CD4-positive, alpha-beta T cell treated with Interleukin-2 at 100 ng/mL for 4 hours (primary cell): ENCODE results near the gene BRCC3.
"Not testable (repeated sequence)": the region's sequence is repeated elsewhere in the genome, so short reads cannot be mapped to it uniquely, and the experiment has no call there.

Experiments used
- DNase-seq: peaks from one replicate; pipeline ENCODE4 v3.0.0-alpha.2; 2020; ENCODE audit warnings: low spot score

Gene BRCC3

GRCh38 chrX:155144926-155145325 lies 73.6 kb downstream of the BRCC3 start:
- no peak for DNase-seq

- not testable (repeated sequence) for DNase-seq
These were observed 76.3 kb downstream of the BRCC3 start for GRCh38 chrX:155147612-155148011.

GRCh38 chrX:155148166-155148565 lies 76.9 kb downstream of the BRCC3 start:
- DNase-seq = not testable (repeated sequence)

DNA sequence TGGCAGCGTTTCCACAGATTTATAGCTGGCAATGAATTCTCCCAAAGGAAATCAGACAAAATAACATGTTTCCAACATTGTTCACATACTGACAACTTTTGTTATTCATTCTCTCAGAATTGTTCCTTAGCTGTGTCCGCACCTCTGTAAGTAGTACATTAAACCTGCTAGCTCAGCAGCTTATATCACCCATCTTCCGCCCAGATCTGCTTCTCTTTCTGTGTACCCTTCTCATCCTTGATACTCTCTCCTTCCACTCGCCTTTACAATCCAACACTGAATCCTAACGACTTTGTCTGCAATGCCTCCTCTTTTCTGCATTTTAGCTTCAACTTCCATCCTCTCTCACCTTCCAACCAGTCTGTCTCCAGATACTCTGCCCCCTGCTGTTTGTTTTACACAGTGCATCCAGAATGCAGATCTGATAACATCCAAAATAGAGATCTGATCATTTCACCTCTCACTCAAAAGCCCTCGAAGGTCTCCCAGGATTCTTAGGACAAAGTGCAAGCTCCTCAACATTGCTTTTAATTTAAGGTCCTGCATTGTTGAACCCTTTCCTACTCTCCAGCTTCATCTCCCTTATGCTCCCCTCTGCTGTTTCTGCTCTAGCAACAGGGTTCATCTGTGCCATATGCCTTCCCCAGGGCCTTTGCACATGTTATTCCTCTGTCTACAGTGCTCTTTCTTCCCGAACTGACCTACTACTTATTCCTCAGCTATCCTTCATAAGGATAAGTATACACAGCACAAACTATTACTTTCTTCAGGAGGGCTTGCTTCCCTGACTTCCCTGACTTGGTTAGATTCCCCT lies 77.6 kb downstream of the BRCC3 start:
- DNase-seq = peak; percentile 45

GRCh38 chrX:155169881-155170280 lies 98.6 kb downstream of the BRCC3 start:
- no peak for DNase-seq
